HT1080 (cell line): ENCODE measurements around the gene MRPL46. TPM values are rescaled to one million over a fixed set of nuclear protein-coding genes. Genes with fewer than 3 reads are reported as not detected.

Source experiments
- DNase-seq: peaks from one replicate; pipeline ENCODE4 v3.0.0-alpha.2; 2015; ENCODE audit warnings: low read depth
- polyA plus RNA-seq, 2 experiments: library from polyadenylated mRNA; depleted of rRNA; stranded (reverse); fragments of >200 nt; gene quantifications; 2 replicates each; pipeline ENCODE4 v1.2.3, GENCODE V29; 2015
- total RNA-seq: library from RNA; depleted of rRNA; stranded (reverse); fragments of >200 nt; shearing (Covaris generic); gene quantifications from 2 replicates; pipeline ENCODE4 v1.2.3, GENCODE V29; 2014; rRNA removed

MRPL46 gene
- total RNA-seq = 65.1 and 65.6 TPM in 2 replicates
- 37.9 and 43.4 TPM in 2 replicates for polyA plus RNA-seq (2015; cell fraction: cytosol; rRNA removed)
- 34.0 and 47.0 TPM in 2 replicates for polyA plus RNA-seq (2015; cell fraction: nucleus; rRNA removed)

DNA sequence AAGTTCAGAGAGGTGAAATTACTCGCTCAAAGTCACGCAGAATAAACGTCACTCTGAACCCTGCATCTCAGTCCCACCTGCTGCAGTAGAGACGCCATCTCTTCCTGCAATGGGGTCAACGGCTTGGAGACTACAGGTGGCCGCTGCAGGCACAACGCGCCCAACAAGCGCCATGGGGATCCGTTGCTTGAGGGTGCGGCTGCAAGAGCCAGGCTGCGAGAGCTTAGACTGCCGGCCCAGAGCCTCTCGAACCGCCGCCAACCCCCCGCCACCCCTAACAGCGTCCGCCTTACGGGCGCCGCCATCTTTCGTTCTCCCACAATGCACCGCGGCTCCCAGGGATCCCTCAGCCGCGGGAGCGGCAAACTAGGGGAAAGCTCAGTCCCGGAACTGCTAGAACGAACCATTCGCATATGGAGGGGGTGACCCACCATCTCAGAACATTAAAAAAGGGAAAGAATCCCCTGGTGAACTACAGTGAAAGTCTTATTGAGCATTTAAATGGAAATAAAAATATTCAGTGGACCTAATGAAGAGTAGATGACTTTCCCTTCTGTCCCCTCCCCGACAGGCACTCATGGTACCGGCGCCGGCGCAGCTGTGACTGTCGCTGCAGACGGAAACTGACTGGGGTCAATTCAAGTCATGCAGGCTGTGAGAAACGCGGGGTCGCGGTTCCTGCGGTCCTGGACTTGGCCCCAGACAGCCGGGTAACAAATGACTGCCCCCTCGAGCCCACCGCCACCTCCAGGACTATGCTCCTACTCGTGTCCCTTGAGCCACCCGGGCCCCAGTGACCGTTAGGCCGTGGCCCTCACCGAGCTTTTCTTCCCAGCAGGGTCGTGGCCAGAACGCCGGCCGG, at the start of gene MRPL46, which contains the start of gene MRPS11:
Gene MRPL46 (minus strand): TSS at position 316 of the 862 bp plus-strand sequence. CDS start 11 bp downstream, at position 305.
Gene MRPS11 (plus strand): TSS at position 636 of the 862 bp plus-strand sequence. CDS start 10 bp downstream, at position 646.
- DNase-seq = peak; percentile 82

DNA sequence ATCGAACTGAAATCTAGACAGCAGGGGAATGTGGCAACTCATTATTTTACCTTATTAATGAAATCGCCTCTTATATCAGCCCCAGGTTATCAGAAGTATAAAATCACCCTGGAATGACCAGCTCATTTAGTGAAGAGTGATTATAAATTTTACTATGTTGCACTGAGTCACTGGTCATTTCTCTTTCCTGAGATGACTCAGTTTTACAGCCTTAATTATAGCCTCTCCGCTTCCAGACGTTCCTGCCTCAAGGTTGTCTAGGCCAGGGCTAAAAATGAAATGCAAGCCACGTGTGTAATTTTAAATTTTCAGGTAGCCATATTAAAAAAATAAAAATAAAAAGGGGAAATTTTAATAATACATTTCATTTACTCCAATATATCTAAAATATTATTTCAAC, 46.0 kb upstream of the MRPL46 start:
- no peak for DNase-seq

DNA sequence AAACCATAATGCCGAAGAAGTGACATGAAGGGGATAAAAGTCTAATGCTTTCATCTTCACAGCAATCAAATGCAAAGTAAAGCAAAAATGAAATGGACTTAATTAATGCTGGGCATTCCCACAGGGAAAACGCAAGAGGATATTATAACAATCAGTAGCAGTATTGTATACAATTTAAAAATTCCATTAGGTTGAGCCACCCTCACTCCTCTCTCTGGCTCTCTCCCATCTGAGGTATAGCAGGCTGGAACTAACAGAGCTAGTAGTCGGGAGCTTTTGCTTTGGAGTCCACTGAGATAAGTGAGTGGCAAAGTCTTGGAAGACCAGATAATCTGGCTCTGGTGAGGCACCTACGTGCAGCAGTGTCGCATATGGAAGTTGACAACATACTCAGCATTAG, 45.4 kb upstream of the MRPL46 start:
- DNase-seq = no peak

DNA sequence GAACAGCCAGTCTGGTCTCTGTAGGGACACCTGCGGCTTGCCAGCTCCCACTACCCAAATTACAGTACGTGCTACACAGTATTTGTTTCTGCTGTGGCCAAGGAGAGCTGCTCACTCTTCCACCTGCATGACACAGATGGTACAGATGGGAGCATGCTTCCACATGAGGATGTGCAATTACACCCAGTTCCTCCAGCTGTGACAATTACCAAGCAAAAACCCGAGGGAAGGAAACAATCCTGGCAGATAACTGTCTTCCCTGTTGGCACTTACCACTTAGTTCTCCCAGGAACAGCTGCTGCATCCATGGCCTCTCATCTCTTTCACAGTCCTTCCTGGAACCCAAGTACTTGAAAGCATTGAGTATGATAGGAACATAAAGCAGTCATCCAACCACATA, 44.9 kb upstream of the MRPL46 start:
- no peak for DNase-seq

DNA sequence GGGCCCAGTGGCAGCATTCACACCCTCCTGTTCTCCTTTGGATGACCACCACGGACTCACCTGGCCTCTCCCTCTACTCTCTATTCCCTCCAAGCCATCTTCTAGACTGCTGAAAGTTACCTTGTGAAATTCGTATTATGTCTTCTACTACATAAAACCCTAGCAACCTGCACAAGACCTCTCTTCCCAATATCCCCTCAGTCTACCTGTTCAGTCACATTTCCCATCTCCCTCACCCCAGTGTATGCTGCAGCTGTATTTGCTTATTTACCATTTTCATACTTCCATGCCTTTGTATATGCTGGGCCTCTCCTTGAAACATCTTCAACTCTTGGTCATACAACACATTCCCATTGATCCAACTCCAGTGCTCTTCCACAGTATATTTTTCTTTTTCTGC, 44.0 kb upstream of the MRPL46 start:
- DNase-seq = no peak

DNA sequence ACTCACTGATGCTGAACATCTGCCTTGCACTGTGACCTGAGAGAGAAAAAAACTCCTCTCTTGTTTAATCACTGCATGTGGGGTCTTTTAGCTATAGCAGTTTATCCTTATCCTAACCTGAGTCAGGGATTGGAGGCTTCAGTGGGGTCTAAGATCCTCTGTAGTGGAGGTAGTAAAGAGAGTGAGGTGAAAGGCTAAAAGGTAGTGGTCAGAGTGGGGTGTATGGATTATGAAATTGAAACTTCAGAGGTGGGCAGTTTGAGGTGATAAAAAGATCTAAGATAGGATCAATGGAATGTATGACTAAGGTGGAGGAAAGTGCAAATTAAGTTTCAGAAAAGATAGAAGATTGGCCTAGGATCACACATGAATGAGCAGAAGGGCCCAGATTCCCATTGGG, 42.8 kb upstream of the MRPL46 start:
- no peak for DNase-seq

DNA sequence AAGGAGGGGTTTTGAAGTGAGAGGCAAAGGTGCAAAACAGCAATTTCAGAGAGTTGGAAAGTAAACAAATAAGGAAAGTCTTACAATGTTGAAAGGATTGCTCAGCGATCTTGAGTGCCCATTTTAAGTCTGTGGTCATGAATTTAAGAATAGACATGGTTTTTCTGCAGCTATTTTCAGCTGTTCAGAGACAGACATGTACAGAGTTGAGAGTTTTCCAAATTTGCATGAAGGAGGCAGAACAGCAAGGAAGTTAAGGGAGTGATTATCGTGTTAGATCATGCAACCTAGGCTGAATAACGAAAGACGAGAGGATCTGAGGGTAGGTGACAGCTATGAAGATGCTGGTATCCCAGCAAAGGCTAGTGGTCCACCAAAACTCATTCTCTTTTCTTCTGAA, 42.1 kb upstream of the MRPL46 start:
- DNase-seq = no peak

DNA sequence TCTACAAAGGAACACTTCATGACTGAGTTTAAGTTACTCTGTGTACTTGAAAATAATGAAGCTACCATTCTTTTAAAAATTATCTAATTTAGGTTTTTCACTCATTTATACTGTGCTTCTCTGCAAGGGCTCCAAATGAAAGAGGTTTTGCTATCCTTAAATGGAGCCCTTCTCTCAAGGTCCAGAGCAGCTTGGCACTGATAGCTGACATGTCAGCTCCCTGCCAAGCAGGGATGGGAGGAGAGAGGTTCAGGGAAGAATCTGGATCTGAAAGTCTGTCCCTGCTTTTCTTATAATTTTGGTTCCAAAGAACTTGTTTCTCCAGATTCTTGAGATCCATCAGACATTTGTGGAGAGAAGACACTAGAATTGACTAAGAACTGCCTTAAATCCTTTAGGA, 39.4 kb upstream of the MRPL46 start:
- DNase-seq = no peak

DNA sequence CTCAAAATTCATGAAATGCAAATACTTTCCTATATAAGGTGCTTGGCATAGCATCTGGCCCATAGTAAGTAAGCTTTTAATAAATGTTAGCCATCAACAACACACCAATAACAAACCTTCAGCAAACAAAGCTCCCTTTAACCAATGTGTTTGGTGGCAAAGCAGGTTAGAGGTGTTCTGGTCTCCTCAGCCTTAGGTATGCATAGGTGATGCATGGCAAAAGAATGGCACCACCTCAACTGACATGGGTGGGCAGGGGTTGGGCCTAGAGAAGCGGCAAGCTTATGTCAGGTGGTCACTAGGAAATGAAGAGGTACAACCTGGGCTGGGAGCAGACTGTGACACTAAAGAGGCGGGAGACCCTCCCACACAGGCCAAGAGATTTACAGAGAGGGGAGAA, 38.5 kb upstream of the MRPL46 start:
- no peak for DNase-seq

DNA sequence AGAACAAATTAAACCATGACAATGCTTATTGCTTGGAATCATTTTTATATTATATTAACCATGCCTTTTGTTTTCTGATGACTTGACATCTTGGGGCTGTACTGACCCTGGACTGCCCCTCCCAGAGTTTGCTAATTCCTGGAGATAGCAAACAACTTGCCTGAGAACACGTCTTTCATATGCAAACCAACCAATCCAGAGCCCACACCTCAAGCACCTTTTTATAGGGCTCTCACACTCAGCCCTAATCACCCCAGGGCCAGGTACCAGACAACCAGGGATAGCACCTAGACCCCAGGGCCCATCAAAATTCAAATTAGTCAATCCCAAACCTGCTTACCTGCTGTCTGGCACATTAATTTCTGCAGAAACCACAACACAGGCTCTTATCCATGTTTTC, 37.3 kb upstream of the MRPL46 start:
- no peak for DNase-seq

DNA sequence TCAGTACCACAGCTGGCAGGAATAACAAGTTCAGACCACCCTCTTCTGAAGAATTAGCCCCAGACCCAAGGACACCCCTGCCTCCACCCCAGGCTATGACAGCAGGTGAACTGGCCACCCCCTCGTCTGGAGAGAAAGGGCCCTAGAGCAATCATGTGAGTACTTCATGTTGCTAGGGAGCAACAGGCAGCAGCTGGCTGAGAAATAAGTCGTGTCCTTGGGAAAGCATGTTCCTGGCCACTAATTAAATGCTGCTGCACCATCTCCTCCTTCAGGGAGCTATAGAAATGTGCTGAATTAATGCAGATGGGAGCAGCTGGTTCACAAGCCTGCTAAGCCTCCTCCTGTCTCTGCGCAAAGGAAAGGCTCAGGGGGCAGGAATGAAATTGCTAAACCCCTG, 31.8 kb upstream of the MRPL46 start:
- no peak for DNase-seq

DNA sequence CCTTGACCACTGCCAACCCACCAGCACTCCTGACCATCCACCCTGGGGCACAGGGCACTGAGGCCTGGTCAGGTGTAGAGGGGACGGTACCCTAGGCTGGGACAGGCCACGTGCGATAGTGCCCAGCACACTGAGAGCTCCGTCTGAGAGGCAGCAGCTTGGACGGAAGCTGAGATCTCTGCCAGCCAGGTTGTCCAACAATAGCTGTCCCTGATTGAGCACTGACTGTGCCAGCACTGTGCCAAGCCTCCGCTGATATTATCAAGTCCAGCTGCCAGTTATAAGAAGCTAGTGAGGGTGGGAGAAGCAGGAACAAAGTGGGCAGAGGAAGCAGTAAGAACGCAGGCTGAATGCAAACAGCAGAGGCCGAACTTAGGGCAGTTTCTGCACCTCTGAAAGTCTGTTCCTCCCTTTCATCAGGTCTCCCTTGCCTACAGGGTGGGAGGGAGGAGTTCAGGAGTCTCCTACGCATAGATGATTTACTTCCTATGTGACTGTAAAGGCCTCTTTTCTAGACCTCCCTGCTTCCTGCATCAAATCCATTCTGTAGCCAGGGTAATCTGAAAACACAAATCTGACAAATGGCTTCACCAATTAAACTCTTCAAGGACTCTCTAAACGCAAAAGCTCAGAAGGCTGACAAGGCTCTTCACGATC, 30.0 kb upstream of the MRPL46 start:
- DNase-seq = no peak

DNA sequence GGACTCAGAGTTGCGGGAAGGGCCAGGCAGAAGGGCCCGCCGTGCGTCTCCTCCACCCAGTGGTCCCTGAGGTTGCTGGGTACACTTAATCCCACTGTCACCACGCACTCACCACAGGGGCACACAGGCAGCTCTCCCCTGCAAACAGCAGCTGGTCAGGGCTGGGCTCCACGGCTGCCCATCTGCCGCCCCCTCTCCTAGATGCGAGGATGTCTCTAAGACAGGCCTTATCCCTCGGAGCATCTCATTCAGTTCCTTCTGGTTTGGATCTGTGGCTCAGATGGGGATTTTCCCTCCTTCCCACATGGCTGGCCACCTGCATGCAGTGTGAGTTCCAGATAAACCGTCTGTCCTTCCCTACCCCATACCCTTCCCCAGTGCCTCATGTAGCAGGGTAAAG, 26.7 kb upstream of the MRPL46 start:
- DNase-seq = no peak

DNA sequence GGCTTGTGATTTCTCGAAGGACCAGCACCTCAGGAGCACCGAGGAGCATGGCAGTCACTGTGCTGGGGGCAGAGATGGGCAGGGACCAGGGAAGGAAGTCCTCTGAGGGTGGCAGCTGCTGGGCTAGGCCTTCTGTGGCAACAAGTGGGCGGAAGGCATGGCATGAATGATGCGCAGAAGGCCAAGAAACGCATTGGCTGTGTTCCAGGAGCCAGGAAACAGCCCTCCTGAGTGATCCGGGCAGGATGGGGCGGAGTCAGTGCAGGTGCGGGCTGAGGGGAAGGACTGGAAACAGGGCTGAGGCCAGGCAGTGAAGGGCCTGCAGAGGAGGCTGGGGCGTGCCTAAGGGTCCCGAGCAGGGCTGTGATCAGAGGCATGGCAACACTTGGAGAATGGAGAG, 24.0 kb upstream of the MRPL46 start:
- no peak for DNase-seq

DNA sequence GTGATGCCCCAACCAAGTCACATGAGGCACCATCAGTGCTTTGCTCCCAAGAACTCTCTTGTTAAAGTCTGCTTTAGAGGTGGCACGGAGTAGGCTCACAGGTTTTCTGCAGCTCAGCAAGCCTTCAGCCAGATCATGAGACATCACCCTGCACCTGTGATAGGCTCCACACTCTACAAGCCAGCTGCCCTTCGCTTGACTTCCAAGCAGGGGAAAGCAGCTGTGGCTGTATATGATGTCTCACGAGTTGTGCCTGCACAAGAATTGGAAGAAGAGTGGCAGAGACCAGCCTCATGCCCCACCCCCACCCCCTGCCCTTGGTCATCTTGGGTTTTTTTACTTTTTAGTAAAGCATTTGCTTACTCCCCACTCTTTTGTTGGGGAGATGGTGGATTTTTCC, 22.8 kb upstream of the MRPL46 start:
- no peak for DNase-seq

DNA sequence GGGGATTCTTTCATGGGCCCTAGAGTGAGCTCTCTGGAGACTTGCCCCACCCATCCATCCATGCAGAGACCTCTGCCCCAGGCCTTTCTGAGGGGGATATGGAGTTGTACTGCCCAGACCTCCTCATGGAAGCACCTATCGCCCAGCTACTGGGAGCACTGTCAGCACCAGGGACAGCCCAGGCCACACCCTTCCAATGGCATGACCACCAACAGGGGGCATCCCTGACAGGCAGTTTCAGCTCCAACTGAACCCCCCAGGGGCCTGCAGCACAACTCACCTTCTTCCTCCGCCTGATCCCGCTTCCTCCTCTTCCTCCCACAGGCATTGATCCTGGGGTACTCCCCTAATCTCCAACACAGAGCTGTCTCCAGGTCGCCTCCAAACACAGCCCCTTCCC, 22.1 kb upstream of the MRPL46 start:
- no peak for DNase-seq

DNA sequence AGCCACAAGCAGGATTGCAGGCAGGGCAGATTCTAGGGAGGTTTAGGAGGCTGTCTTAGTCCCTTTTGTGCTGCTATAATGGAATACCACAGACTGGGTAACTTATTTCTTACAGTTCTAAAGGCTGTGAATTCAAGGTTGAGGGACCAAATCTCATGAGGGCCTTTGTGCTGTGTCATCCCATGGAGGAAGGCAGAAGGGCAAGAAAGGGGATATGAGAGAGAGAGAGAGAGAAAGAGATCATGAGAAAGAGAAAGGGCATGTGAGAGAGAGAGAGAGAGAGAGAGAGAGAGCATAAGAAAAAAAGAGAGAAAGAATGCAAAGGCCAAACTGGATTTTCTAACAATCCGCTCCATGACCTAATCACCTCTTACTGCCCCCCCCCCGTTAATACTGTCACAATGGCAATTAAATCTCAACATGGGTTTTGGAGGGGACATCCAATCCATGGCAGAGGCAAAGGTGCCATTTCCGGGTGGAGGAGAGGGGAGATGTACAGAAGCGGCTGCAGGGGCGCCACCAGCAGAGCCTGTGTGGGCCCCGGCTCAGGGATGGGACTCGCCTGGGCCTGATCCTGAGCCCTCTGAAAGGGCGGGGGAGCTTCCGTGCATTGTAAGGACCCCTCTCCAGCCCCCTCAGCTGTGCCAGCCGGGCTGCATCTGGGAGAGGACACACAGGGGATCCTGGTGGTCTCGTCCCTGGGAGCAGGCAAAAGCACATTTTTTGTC, 20.8 kb upstream of the MRPL46 start:
- DNase-seq = no peak

DNA sequence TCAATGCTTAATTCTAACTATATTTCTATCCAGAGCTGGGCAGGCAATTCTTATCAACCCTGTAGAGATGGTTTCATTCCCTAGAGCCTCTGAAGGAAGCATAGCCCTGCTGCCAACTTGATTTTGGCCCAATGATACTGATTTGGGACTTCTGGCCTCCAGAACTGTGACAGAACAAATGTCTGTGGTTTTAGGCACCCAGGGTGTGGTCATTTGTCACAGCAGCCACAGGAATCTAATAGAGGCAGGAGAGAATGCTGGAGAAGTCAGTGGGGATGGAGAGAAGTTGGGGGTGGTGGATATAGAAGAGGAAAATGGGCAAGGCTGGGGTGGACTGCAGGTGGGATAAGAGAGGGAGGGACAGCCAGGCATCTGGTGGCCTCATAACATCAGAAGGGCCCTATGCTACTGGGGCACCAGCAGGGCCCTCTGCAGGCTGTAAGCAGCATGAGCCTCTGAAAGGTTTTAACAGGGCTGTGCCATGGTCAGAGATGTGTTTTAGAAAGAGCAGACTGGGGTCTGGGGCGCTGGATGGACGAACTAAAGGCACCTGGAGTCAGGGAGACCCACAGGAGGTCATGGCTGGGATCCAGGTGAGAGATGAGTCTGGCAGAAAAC, 20.1 kb upstream of the MRPL46 start:
- DNase-seq = no peak

DNA sequence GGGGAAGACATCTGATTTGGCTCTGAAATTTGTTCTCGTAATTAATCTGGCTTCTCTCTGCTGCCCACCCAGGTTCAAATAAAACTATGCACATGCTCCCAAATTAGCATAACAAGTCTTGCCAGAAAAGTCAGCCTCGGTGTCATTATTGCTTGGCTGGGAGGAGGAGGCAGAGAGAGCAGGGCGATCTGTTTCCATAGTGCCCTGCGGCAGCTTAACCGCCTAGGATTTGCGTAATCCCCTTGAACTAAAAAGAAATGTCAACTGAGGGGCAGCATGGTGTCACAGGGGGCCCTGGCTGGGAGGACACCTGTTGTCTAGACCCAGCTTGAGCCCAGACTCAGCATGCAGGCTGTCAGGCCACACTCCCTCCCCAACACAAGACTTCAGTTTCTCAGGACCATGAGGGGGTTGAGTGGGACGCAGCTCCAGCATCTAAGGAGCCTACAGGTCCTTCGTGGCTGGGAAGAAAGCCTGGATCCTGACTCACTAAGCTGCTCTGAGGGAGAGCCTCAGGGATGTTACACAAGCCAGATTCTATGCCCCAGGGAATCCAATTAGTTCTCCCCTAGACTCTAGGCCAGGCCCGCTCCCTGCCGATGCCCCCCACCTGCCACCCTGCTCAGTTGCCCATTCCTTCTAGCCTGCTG, 17.6 kb upstream of the MRPL46 start:
- no peak for DNase-seq

DNA sequence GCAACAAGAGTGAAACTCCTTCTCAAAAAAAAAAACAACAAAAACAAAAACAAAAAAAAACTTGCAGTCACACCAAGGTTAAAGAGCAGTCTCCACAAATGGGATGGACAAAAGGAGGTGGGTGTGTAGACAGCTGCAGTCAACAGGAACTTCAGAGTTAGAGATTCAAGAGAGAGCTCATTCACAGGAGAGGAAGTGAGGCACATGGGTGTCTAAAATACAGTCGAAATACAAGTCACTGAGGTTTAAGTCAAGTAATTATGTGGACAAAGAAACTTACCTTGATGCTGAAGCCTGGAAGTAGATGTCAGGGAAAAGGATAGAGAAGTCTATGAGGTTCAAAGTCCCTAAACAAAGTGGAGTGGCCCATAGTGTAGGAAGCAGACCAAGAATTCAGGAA, 15.1 kb upstream of the MRPL46 start:
- no peak for DNase-seq

DNA sequence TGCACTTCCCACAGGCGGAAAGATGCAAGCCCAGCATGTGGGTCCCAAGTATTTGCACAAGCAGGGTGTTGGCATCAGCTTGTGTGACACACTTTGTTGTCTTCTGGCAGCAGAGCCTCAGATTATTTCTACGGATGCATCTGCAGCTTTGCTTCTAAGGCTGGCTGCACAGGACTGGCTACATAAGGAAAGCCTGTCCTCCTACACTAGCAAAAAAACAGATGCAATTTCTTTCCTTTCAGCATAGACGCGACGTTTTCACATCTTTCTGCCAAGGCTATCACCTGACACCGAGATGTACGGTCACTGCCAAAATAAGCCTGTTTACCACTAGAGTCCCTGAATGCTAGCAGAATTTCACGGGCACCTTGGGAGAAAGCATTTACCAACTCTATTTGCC, 13.8 kb upstream of the MRPL46 start:
- no peak for DNase-seq
